Ishikawa (cell line): ENCODE measurements around the gene TENM3.

Experiments
- CEBPB ChIP-seq: IDR thresholded peaks from 2 replicates; pipeline ENCODE4 v1.6.1; 2012
- CREB1 ChIP-seq: IDR thresholded peaks from 2 replicates; pipeline ENCODE4 v1.6.1; 2012; ENCODE audit warnings: low read depth
- EGR1 ChIP-seq: IDR thresholded peaks from 2 replicates; pipeline ENCODE4 v1.6.1; 2012
- EP300 ChIP-seq: IDR thresholded peaks from 2 replicates; pipeline ENCODE4 v1.6.1; 2012; ENCODE audit warnings: borderline replicate concordance
- FOXM1 ChIP-seq: IDR thresholded peaks from 2 replicates; pipeline ENCODE4 v1.6.1; 2012; ENCODE audit warnings: low read depth, borderline replicate concordance
- MAX ChIP-seq: IDR thresholded peaks from 2 replicates; pipeline ENCODE4 v1.6.1; 2012
- NFIC ChIP-seq: IDR thresholded peaks from 2 replicates; pipeline ENCODE4 v1.6.1; 2012
- RAD21 ChIP-seq: IDR thresholded peaks from 2 replicates; pipeline ENCODE4 v1.6.1; 2012; ENCODE audit warnings: low read depth
- REST ChIP-seq: IDR thresholded peaks from 2 replicates; pipeline ENCODE4 v1.6.1; 2012; ENCODE audit warnings: low read depth, mild to moderate bottlenecking
- TAF1 ChIP-seq: IDR thresholded peaks from 2 replicates; pipeline ENCODE4 v1.6.1; 2012; ENCODE audit warnings: low read depth, mild to moderate bottlenecking
- TCF12 ChIP-seq: IDR thresholded peaks from 2 replicates; pipeline ENCODE4 v1.6.1; 2012; ENCODE audit warnings: low read depth
- TEAD4 ChIP-seq: IDR thresholded peaks from 2 replicates; pipeline ENCODE4 v1.6.1; 2012
- YY1 ChIP-seq: IDR thresholded peaks from 2 replicates; pipeline ENCODE4 v1.6.1; 2012; ENCODE audit warnings: low read depth
- ZBTB7A ChIP-seq: IDR thresholded peaks from 2 replicates; pipeline ENCODE4 v1.6.1; 2012; ENCODE audit warnings: low read depth
- TF ChIP-seq, protein P1 (sequence below): IDR thresholded peaks from 2 replicates; pipeline ENCODE4 v1.6.1; 2012

Gene TENM3

GRCh38 chr4:182449930-182450439 is 206.8 kb downstream of the TENM3 start:
- TF ChIP-seq YY1 (no peak), TCF12 (no peak), CREB1 (no peak), EGR1 (no peak), TAF1 (no peak), EP300 (no peak), ZBTB7A (no peak), FOXM1 (no peak), MAX (no peak), NFIC (no peak), CEBPB (no peak), REST (no peak), RAD21 (no peak)
- TF ChIP-seq, protein P1, sequence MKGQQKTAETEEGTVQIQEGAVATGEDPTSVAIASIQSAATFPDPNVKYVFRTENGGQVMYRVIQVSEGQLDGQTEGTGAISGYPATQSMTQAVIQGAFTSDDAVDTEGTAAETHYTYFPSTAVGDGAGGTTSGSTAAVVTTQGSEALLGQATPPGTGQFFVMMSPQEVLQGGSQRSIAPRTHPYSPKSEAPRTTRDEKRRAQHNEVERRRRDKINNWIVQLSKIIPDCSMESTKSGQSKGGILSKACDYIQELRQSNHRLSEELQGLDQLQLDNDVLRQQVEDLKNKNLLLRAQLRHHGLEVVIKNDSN, result no peak

GRCh38 chr4:182451441-182451840 is 208.2 kb downstream of the TENM3 start:
- no peak for TF ChIP-seq REST
- TF ChIP-seq CEBPB, result no peak

DNA sequence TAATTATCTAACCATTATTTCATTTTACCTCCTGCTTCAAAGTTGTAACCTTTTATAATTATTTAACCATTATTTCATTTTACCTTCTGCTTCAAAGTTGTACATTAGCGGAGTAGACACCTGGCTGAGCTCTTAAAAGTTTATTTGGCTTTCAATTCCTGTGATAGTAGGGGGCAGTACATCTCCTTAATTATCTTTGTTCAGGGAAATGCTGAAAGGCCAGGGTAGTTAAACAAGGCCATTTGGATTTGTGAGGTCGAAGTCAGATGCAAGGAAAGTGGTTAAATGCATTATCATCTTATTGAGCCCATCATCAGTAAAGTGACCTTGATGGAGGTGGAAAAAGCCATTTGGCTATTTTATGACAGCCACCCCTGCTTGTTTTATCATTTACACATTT is 210.6 kb downstream of the TENM3 start:
- no peak for TF ChIP-seq TEAD4
- TF ChIP-seq TCF12, result no peak
- TF ChIP-seq FOXM1, result no peak
- TF ChIP-seq EGR1, result no peak
- no peak for TF ChIP-seq MAX
- no peak for TF ChIP-seq NFIC
- no peak for TF ChIP-seq REST
- no peak for TF ChIP-seq YY1
- TF ChIP-seq EP300, result no peak
- TF ChIP-seq TAF1, result no peak
- TF ChIP-seq RAD21, result no peak
- TF ChIP-seq ZBTB7A, result no peak
- no peak for TF ChIP-seq CEBPB
- TF ChIP-seq, protein P1, result no peak
- TF ChIP-seq CREB1, result no peak

- TF ChIP-seq, protein P1, result no peak
- no peak for TF ChIP-seq YY1
- no peak for TF ChIP-seq TAF1
- no peak for TF ChIP-seq TEAD4
- no peak for TF ChIP-seq EP300
- no peak for TF ChIP-seq RAD21
- TF ChIP-seq TCF12, result no peak
- TF ChIP-seq FOXM1, result no peak
- no peak for TF ChIP-seq CREB1
- TF ChIP-seq REST, result no peak
- no peak for TF ChIP-seq CEBPB
- TF ChIP-seq NFIC, result no peak
- no peak for TF ChIP-seq ZBTB7A
- no peak for TF ChIP-seq EGR1
- no peak for TF ChIP-seq MAX
Measured at GRCh38 chr4:182454440-182455013, 211.3 kb downstream of the TENM3 start.
